ENCODE measurements around the gene SHANK1.

The SHANK1 gene

GRCh38 chr19:50728084-50728737 is 8.6 kb upstream of the SHANK1 start:
- H3K27ac ChIP-seq (ENCODE audit: low read length) = no peak overlapping the region
- no peak overlapping the region for H3K4me3 ChIP-seq (ENCODE audit: low read depth in 1 of 2, low read length in 2 of 2)
- H3K27me3 ChIP-seq (ENCODE audit: low read depth, low read length) = no peaks in the 10 kb centered on the region
- H3K4me1 ChIP-seq (ENCODE audit: control insufficient read depth in 1 of 2, insufficient read depth in 2 of 2, low read length in 2 of 2) = peaks cover 0 to 27% of the 10 kb centered on the region in 2 donors
- H3K36me3 ChIP-seq (ENCODE audit: control insufficient read depth in 1 of 2, insufficient read depth in 2 of 2, low read length in 2 of 2) = no peaks in the 10 kb centered on the region
- H3K9me3 ChIP-seq (ENCODE audit: control insufficient read depth in 1 of 2, low read length in 2 of 2) = no peaks in the 10 kb centered on the region

- no peak overlapping the region for H3K27ac ChIP-seq (ENCODE audit: low read length)
Measured at GRCh38 chr19:50725911-50726230, 6.3 kb upstream of the SHANK1 start.

GRCh38 chr19:50725218-50725910 is 5.8 kb upstream of the SHANK1 start:
- Histone ChIP-seq H3K4me3 (ENCODE audit: low read depth in 1 of 2, low read length in 2 of 2) (peak overlapping the region; percentile 48 to 79), H3K9me3 (ENCODE audit: control insufficient read depth in 1 of 2, low read length in 2 of 2) (no peaks in the 10 kb centered on the region), H3K27me3 (ENCODE audit: low read depth, low read length) (no peaks in the 10 kb centered on the region), H3K36me3 (ENCODE audit: control insufficient read depth in 1 of 2, insufficient read depth in 2 of 2, low read length in 2 of 2) (no peaks in the 10 kb centered on the region), H3K27ac (ENCODE audit: low read length) (no peak overlapping the region), H3K4me1 (ENCODE audit: control insufficient read depth in 1 of 2, insufficient read depth in 2 of 2, low read length in 2 of 2) (peaks cover 0 to 36% of the 10 kb centered on the region in 2 donors)

More at GRCh38 chr19:50725911-50726230, 6.3 kb upstream of the SHANK1 start:
- Histone ChIP-seq H3K27me3 (ENCODE audit: low read depth, low read length) (no peaks in the 10 kb centered on the region), H3K4me3 (ENCODE audit: low read depth in 1 of 2, low read length in 2 of 2) (peak overlapping the region; percentile 48 to 79), H3K36me3 (ENCODE audit: control insufficient read depth in 1 of 2, insufficient read depth in 2 of 2, low read length in 2 of 2) (no peaks in the 10 kb centered on the region), H3K4me1 (ENCODE audit: control insufficient read depth in 1 of 2, insufficient read depth in 2 of 2, low read length in 2 of 2) (peaks cover 0 to 36% of the 10 kb centered on the region in 2 donors), H3K9me3 (ENCODE audit: control insufficient read depth in 1 of 2, low read length in 2 of 2) (no peaks in the 10 kb centered on the region)

DNA sequence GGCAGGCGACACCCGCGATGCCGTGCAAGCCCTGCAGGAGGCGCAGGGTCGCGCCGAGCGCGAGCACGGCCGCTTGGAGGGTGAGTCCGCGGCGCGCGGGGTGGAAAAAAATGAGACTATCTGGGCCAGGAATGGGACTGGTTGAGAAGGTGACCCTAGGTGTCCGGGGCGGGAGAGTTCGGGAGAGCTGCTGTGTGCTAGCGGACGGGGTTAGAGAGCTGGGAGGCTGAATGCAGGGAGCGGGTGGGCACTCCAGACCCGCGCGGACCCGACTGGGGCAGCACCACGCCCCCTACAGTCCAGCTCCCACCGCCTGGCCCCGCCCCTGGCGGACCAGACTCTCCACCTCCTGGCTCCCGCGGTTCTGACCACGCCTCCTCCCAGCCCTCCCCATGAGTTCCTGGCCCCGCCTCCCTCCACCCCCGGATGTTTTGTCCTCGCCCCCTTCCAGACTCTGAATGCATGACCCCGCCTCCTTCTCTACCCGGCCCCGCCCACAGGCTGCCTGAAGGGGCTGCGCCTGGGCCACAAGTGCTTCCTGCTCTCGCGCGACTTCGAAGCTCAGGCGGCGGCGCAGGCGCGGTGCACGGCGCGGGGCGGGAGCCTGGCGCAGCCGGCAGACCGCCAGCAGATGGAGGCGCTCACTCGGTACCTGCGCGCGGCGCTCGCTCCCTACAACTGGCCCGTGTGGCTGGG is 5.1 kb upstream of the SHANK1 start:
- no peak overlapping the region for H3K27ac ChIP-seq (ENCODE audit: low read length)
- H3K27me3 ChIP-seq (ENCODE audit: low read depth, low read length) = no peaks in the 10 kb centered on the region
- H3K9me3 ChIP-seq (ENCODE audit: control insufficient read depth in 1 of 2, low read length in 2 of 2) = no peaks in the 10 kb centered on the region
- H3K4me1 ChIP-seq (ENCODE audit: control insufficient read depth in 1 of 2, insufficient read depth in 2 of 2, low read length in 2 of 2) = peaks cover 0 to 36% of the 10 kb centered on the region in 2 donors
- H3K36me3 ChIP-seq (ENCODE audit: control insufficient read depth in 1 of 2, insufficient read depth in 2 of 2, low read length in 2 of 2) = no peaks in the 10 kb centered on the region
- H3K4me3 ChIP-seq (ENCODE audit: low read depth in 1 of 2, low read length in 2 of 2) = peak overlapping the region; percentile 56 to 79

DNA sequence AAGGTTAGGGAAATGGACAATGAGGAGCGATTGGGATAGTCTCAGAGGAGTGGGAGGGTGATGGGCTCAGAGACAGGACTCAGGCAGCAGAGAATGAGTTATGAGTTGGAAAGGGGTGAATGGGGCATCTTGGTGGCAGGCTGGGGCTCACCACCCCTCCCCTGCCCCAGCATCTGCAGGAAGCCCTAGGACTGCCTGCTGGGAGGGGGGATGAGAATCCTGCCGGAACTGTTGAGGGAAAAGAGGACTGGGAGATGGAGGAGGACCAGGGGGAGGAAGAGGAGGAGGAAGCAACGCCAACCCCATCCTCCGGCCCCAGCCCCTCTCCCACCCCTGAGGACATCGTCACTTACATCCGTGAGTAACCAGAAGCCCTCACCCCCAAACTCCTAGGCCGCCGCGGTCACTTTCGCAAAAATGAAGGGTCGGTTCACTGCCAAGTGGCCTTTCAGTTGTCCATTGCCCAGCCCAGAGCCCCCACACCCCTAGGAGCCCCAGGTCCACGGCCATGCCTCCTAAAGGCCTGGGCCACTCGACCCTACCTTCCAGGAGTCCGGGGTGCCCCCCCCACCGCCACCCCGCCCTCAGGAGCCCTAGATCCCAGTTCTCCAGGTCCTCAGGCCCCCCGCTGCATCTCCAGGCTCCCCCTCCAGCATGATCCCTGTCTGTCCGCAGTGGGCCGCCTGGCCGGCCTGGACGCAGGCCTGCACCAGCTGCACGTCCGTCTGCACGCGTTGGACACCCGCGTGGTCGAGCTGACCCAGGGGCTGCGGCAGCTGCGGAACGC is 4.3 kb upstream of the SHANK1 start:
- H3K4me1 ChIP-seq (ENCODE audit: control insufficient read depth in 1 of 2, insufficient read depth in 2 of 2, low read length in 2 of 2) = peaks cover 0 to 38% of the 10 kb centered on the region in 2 donors
- H3K4me3 ChIP-seq (ENCODE audit: low read depth in 1 of 2, low read length in 2 of 2) = peak overlapping the region; percentile 56 to 79
- H3K9me3 ChIP-seq (ENCODE audit: control insufficient read depth in 1 of 2, low read length in 2 of 2) = no peaks in the 10 kb centered on the region
- H3K36me3 ChIP-seq (ENCODE audit: control insufficient read depth in 1 of 2, insufficient read depth in 2 of 2, low read length in 2 of 2) = no peaks in the 10 kb centered on the region
- no peaks in the 10 kb centered on the region for H3K27me3 ChIP-seq (ENCODE audit: low read depth, low read length)
- no peak overlapping the region for H3K27ac ChIP-seq (ENCODE audit: low read length)

GRCh38 chr19:50723069-50723468 is 3.5 kb upstream of the SHANK1 start, which contains the start of gene CLEC11A:
Gene CLEC11A, plus strand, starts transcription at chr19:50723364. Its CDS starts 162 bp downstream, at chr19:50723526.
- no peaks in the 10 kb centered on the region for H3K9me3 ChIP-seq (ENCODE audit: control insufficient read depth in 1 of 2, low read length in 2 of 2)
- no peaks in the 10 kb centered on the region for H3K27me3 ChIP-seq (ENCODE audit: low read depth, low read length)
- peaks cover 0 to 42% of the 10 kb centered on the region in 2 donors for H3K4me1 ChIP-seq (ENCODE audit: control insufficient read depth in 1 of 2, insufficient read depth in 2 of 2, low read length in 2 of 2)
- no peak within 1 kb of the TSS for H3K27ac ChIP-seq (ENCODE audit: low read length)
- peak within 1 kb of the TSS; percentile 56 to 79 for H3K4me3 ChIP-seq (ENCODE audit: low read depth in 1 of 2, low read length in 2 of 2)
- H3K36me3 ChIP-seq (ENCODE audit: control insufficient read depth in 1 of 2, insufficient read depth in 2 of 2, low read length in 2 of 2) = no peaks in the 10 kb centered on the region

DNA sequence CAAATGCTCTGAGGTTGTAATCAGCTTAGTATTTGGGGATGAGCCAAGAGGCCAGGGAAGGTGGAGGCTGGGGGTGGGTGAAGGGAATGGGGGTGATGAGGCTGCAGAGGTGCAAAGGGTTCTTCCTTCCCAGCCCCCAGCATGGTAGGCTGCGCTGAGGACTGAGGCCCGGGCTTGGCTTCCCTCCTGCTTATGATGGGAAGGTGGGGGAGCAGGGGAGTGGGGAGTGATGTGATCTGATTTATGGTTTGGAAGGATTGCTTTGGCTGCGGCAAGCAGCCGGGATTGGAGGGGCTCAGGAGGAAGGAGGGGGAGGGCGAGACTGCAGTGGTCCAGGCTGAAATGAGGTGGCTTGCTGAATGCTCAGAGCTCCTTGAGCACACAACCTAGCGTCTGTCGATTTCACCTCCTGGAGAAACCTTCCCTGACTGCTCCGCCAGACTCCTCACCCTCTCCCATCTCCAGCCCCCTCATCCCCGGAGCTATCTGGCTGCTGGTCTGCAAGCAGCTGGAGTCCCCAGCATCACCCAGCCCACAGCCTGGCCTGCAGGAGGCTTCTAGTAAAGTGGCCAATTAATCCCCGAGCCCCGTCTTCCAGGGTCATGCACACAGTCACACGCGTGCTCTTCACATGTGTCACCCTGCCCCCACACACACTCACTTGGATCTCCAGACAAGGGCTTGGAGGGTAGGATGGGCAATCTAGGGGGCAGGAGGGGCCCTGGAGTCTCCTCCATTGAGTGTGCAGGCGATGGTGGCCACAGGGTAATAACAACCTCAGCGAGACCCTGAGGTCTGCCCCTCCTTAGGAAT is 2.8 kb upstream of the SHANK1 start:
- peak overlapping the region; percentile 56 to 79 for H3K4me3 ChIP-seq (ENCODE audit: low read depth in 1 of 2, low read length in 2 of 2)
- no peaks in the 10 kb centered on the region for H3K9me3 ChIP-seq (ENCODE audit: control insufficient read depth in 1 of 2, low read length in 2 of 2)
- H3K4me1 ChIP-seq (ENCODE audit: control insufficient read depth in 1 of 2, insufficient read depth in 2 of 2, low read length in 2 of 2) = peaks cover 0 to 41% of the 10 kb centered on the region in 2 donors
- peaks cover under 1% of the 10 kb centered on the region for H3K27me3 ChIP-seq (ENCODE audit: low read depth, low read length)
- no peak overlapping the region for H3K27ac ChIP-seq (ENCODE audit: low read length)
- no peaks in the 10 kb centered on the region for H3K36me3 ChIP-seq (ENCODE audit: control insufficient read depth in 1 of 2, insufficient read depth in 2 of 2, low read length in 2 of 2)

DNA sequence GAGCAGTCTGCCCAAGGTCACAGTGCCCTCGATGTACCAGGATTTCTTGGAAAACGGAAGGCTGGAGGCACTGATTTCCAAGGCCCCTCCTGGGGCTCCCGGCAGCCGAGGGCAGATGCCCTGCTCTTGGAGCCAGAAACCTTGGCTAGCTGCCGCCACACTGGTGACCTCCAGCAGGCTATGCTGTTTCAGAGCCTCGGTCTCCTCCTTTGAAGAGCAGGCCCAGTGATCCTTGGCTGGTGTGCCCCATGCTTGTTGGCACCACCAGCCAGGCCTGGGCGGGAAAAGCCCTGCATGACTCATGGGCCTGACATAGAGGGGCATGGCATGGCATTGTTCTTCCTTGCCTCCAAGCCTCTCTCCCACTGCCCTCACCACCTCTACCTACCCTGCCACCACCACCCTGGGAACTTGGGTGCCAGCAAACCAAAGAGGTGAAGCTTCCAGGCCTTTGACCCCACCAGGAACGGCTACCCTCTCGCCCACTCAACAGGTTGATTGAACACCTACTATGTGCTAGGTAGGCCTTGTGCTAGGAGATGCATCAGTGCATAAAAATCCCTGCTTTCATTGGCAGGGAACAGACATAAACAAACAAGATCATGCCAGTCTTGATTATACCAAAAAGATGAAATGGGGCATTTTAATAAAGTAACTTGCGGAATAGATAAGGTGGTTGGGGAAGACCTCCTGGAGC is 2.0 kb upstream of the SHANK1 start:
- Histone ChIP-seq H3K9me3 (ENCODE audit: control insufficient read depth in 1 of 2, low read length in 2 of 2) (no peaks in the 10 kb centered on the region), H3K4me3 (ENCODE audit: low read depth in 1 of 2, low read length in 2 of 2) (no peak overlapping the region), H3K27me3 (ENCODE audit: low read depth, low read length) (peaks cover 4% of the 10 kb centered on the region), H3K27ac (ENCODE audit: low read length) (no peak overlapping the region), H3K36me3 (ENCODE audit: control insufficient read depth in 1 of 2, insufficient read depth in 2 of 2, low read length in 2 of 2) (no peaks in the 10 kb centered on the region), H3K4me1 (ENCODE audit: control insufficient read depth in 1 of 2, insufficient read depth in 2 of 2, low read length in 2 of 2) (peaks cover 0 to 41% of the 10 kb centered on the region in 2 donors)

DNA sequence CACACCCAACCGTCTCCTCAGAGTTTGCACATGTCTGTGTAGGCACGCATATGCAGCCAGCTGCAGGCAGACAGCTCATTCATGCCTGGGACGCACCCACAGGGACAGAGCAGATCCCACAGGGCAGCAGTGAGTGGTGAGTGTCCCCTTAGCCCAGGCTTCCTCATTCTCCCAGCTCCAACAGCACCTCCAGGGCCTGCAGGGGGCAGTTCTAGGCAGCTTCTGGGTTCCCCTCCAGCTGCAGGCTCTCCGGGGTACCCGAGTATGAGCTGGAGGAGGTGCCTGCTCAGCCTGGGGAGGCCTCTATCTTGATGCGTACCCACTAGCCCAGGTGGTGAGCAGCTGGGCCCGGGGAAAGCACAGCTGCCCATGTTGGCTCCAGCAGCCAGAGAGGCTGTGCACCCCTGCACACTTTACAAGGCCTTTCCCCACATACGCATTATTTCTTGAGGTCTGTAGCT is 1.3 kb upstream of the SHANK1 start:
- peaks cover 0 to 40% of the 10 kb centered on the region in 2 donors for H3K4me1 ChIP-seq (ENCODE audit: control insufficient read depth in 1 of 2, insufficient read depth in 2 of 2, low read length in 2 of 2)
- no peaks in the 10 kb centered on the region for H3K9me3 ChIP-seq (ENCODE audit: control insufficient read depth in 1 of 2, low read length in 2 of 2)
- peaks cover 4% of the 10 kb centered on the region for H3K27me3 ChIP-seq (ENCODE audit: low read depth, low read length)
- no peak overlapping the region for H3K4me3 ChIP-seq (ENCODE audit: low read depth in 1 of 2, low read length in 2 of 2)
- H3K36me3 ChIP-seq (ENCODE audit: control insufficient read depth in 1 of 2, insufficient read depth in 2 of 2, low read length in 2 of 2) = no peaks in the 10 kb centered on the region
- H3K27ac ChIP-seq (ENCODE audit: low read length) = no peak overlapping the region
